Effector CD4-positive, alpha-beta T cell (primary cell): ENCODE measurements around the gene RCOR1.

Experiments used
- DNase-seq: peaks from one replicate; pipeline ENCODE4 v3.0.0-alpha.2; 2020

The RCOR1 gene

GRCh38 chr14:102728501-102728900 is 136.1 kb downstream of the RCOR1 start:
- DNase-seq: no peak

GRCh38 chr14:102729268-102729667 is 136.8 kb downstream of the RCOR1 start:
- DNase-seq: no peak

GRCh38 chr14:102729825-102730224 is 137.4 kb downstream of the RCOR1 start:
- DNase-seq: no peak

- no peak for DNase-seq
These were observed 138.8 kb downstream of the RCOR1 start for GRCh38 chr14:102731101-102731870.

- no peak for DNase-seq
These were observed 139.7 kb downstream of the RCOR1 start for GRCh38 chr14:102731871-102732800.

GRCh38 chr14:102732924-102733323 is 140.5 kb downstream of the RCOR1 start:
- no peak for DNase-seq

GRCh38 chr14:102733326-102733725 is 140.9 kb downstream of the RCOR1 start:
- no peak for DNase-seq

GRCh38 chr14:102734436-102734835 is 142.0 kb downstream of the RCOR1 start:
- DNase-seq: no peak

- no peak for DNase-seq
These were observed 144.5 kb downstream of the RCOR1 start for GRCh38 chr14:102736956-102737355.

GRCh38 chr14:102737402-102738372 is 145.2 kb downstream of the RCOR1 start:
- no peak for DNase-seq

- DNase-seq: no peak
These were observed 146.1 kb downstream of the RCOR1 start for GRCh38 chr14:102738373-102739189.

GRCh38 chr14:102739190-102739469 is 146.7 kb downstream of the RCOR1 start:
- DNase-seq: no peak

- DNase-seq: no peak
These were observed 154.4 kb downstream of the RCOR1 start for GRCh38 chr14:102746634-102747438.

- no peak for DNase-seq
These were observed 156.4 kb downstream of the RCOR1 start for GRCh38 chr14:102748806-102749205.

- no peak for DNase-seq
These were observed 157.2 kb downstream of the RCOR1 start for GRCh38 chr14:102749393-102750305.

- no peak for DNase-seq
These were observed 157.9 kb downstream of the RCOR1 start for GRCh38 chr14:102750376-102750775.

GRCh38 chr14:102751088-102751487 is 158.6 kb downstream of the RCOR1 start:
- no peak for DNase-seq

GRCh38 chr14:102752239-102752847 is 159.9 kb downstream of the RCOR1 start:
- no peak for DNase-seq
